MCF 10A (cell line): ENCODE results near the gene DNAJC25. TPM values are rescaled to one million over a fixed set of nuclear protein-coding genes. Genes with fewer than 3 reads are reported as not detected.
A peak's percentile ranks its signal among the peaks of the same experiment; 100 is the strongest.

ENCODE experiments used
- BruUV-seq: library from RNA; stranded (reverse); fragments of 400-500 nt; replicated peaks from 2 replicates; lab custom pipeline; 2021; lab: Mats Ljungman, UMichigan
- CTCF ChIA-PET: fragments of 300-600 bp; sonication (Branson Sonifier 250); formaldehyde crosslinking; extraction: SDS; loops from one replicate; lab custom pipeline; 2021; ENCODE audit warnings: antibody characterized with exemption, inconsistent platforms; lab: Yijun Ruan, JAX
- POLR2A ChIA-PET: fragments of 300-600, 350-650 bp; sonication (Branson Sonifier 250); formaldehyde crosslinking; extraction: SDS; loops from one replicate; lab custom pipeline; 2020; ENCODE audit warnings: antibody characterized with exemption, inconsistent platforms; lab: Yijun Ruan, JAX
- DNase-seq: peaks from one replicate; pipeline ENCODE4 v3.0.0-alpha.2; 2018; ENCODE audit not compliant: unreplicated experiment
- H3K27ac Mint-ChIP-seq: one replicate; pipeline ENCODE4 v1.8.0; 2022; ENCODE audit warnings: mild to moderate bottlenecking, low read depth, mixed read lengths; ENCODE audit not compliant: unreplicated experiment
- H3K27me3 Mint-ChIP-seq: one replicate; pipeline ENCODE4 v1.8.0; 2022; ENCODE audit warnings: mixed read lengths; ENCODE audit not compliant: insufficient read depth, unreplicated experiment
- H3K36me3 Mint-ChIP-seq: one replicate; pipeline ENCODE4 v1.8.0; 2022; ENCODE audit warnings: mild to moderate bottlenecking, moderate library complexity, mixed read lengths; ENCODE audit not compliant: insufficient read depth, unreplicated experiment
- H3K4me1 Mint-ChIP-seq: one replicate; pipeline ENCODE4 v1.8.0; 2022; ENCODE audit warnings: mixed read lengths; ENCODE audit not compliant: insufficient read depth, unreplicated experiment
- H3K4me3 Mint-ChIP-seq: one replicate; pipeline ENCODE4 v1.8.0; 2022; ENCODE audit warnings: mild to moderate bottlenecking, moderate library complexity, mixed read lengths; ENCODE audit not compliant: unreplicated experiment
- H3K9me3 Mint-ChIP-seq: one replicate; pipeline ENCODE4 v1.8.0; 2022; ENCODE audit warnings: mixed read lengths; ENCODE audit not compliant: unreplicated experiment
- CTCF ChIP-seq: fragments of 200-600 bp; IDR thresholded peaks from one replicate; pipeline ENCODE4 v1.8.0; 2022; ENCODE audit warnings: antibody characterized with exemption, mild to moderate bottlenecking; ENCODE audit not compliant: unreplicated experiment
- intact Hi-C: fragments of 100-400 bp; cut with micrococcal nuclease; formaldehyde crosslinking; loops from 2 replicates; pipeline ENCODE4 v1.14.1; 2022
- total RNA-seq: library from RNA; stranded (reverse); gene quantifications from 2 replicates; pipeline ENCODE4 v1.2.3, GENCODE V29; 2022

The DNAJC25 gene
- total RNA-seq, 1 experiment from 2014 or later, result 10.9 TPM

- Mint-ChIP-seq H3K27ac (peak overlapping the region; percentile 82), H3K9me3 (no peaks in the 10 kb centered on the region), H3K27me3 (no peaks in the 10 kb centered on the region), H3K4me3 (peak overlapping the region; percentile 99), H3K4me1 (peaks cover 37% of the 10 kb centered on the region), H3K36me3 (no peaks in the 10 kb centered on the region)
- CTCF ChIA-PET, result interaction anchor here (1.0 to 1.7 kb wide), 2 partner anchors 12 to 34 kb away, joined by 3 to 5 read pairs; no protein-coding TSS in a partner anchor
- no peak for DNase-seq
- POLR2A ChIA-PET, result interaction anchor here (0.7 to 7.1 kb wide), 16 partner anchors 10 to 1193 kb away, joined by 3 to 88 read pairs (median 7); partner anchors contain the start of genes GNG10, PTGR1 and UGCG
- intact Hi-C loops, result loop anchor here (5.0 kb wide), 1 partner anchor 59 kb away; no protein-coding TSS in a partner anchor
- no peak for TF ChIP-seq CTCF
- no TSS peak for BruUV-seq
Observed at GRCh38 chr9:111632695-111633388, 1.7 kb downstream of the DNAJC25 start.

- H3K36me3 Mint-ChIP-seq, result no peaks in the 10 kb centered on the region
- H3K4me1 Mint-ChIP-seq, result peaks cover 37% of the 10 kb centered on the region
- no peak overlapping the region for H3K27ac Mint-ChIP-seq
- peak overlapping the region; percentile 99 for H3K4me3 Mint-ChIP-seq
- ChIA-PET POLR2A (interaction anchor here (0.7 to 7.1 kb wide), 6 partner anchors 11 to 264 kb away, joined by 3 to 88 read pairs (median 16); partner anchors contain the start of genes GNG10, PTGR1 and UGCG), CTCF (interaction anchor here (1.7 kb wide), 1 partner anchor 12 kb away, joined by 5 read pairs; no protein-coding TSS in a partner anchor)
- no peak for TF ChIP-seq CTCF
- BruUV-seq, result no TSS peak
- no peaks in the 10 kb centered on the region for H3K9me3 Mint-ChIP-seq
- intact Hi-C loops, result loop anchor here (5.0 kb wide), 1 partner anchor 59 kb away; no protein-coding TSS in a partner anchor
- H3K27me3 Mint-ChIP-seq, result no peaks in the 10 kb centered on the region
- DNase-seq, result no peak
Observed at GRCh38 chr9:111633389-111633736, 2.2 kb downstream of the DNAJC25 start.

GRCh38 chr9:111634860-111635259 is 3.7 kb downstream of the DNAJC25 start:
- no peak for TF ChIP-seq CTCF
- Mint-ChIP-seq H3K27ac (no peak overlapping the region), H3K27me3 (no peaks in the 10 kb centered on the region), H3K9me3 (no peaks in the 10 kb centered on the region), H3K4me1 (peaks cover 37% of the 10 kb centered on the region), H3K4me3 (no peak overlapping the region), H3K36me3 (no peaks in the 10 kb centered on the region)
- no peak for DNase-seq
- intact Hi-C loops, result loop anchor here (5.0 kb wide), 1 partner anchor 57 kb away; no protein-coding TSS in a partner anchor
- BruUV-seq, result no TSS peak
- ChIA-PET POLR2A (interaction anchor here (2.0 kb wide), 1 partner anchor 26 kb away, joined by 5 read pairs; the partner anchor contains the start of gene GNG10), CTCF (no interaction called here)

- ChIA-PET POLR2A (interaction anchor here (0.6 to 2.2 kb wide), 5 partner anchors 24 to 437 kb away, joined by 3 to 6 read pairs (median 3); partner anchors contain the start of gene GNG10), CTCF (interaction anchor here (0.6 to 1.0 kb wide), 3 partner anchors 15 to 106 kb away, joined by 3 read pairs; no protein-coding TSS in a partner anchor)
- peaks cover 28% of the 10 kb centered on the region for H3K4me1 Mint-ChIP-seq
- H3K4me3 Mint-ChIP-seq, result no peak overlapping the region
- H3K9me3 Mint-ChIP-seq, result no peaks in the 10 kb centered on the region
- no peaks in the 10 kb centered on the region for H3K27me3 Mint-ChIP-seq
- H3K36me3 Mint-ChIP-seq, result no peaks in the 10 kb centered on the region
- no TSS peak for BruUV-seq
- no peak for TF ChIP-seq CTCF
- DNase-seq, result no peak
- intact Hi-C loops, result no loop called here
- H3K27ac Mint-ChIP-seq, result no peak overlapping the region
Observed at GRCh38 chr9:111637421-111637950, 6.4 kb downstream of the DNAJC25 start.
